HG03457 (cell line): ENCODE measurements around the gene WWOX.
"Not testable (repeated sequence)": the region's sequence is repeated elsewhere in the genome, so short reads cannot be mapped to it uniquely, and the experiment has no call there.

Experiments
- ATAC-seq: cut with Tn5 transposase; IDR thresholded peaks from one replicate; pipeline ENCODE4 v1.9.1; 2021; ENCODE audit warnings: moderate number of reproducible peaks; ENCODE audit not compliant: unreplicated experiment

The WWOX gene

DNA sequence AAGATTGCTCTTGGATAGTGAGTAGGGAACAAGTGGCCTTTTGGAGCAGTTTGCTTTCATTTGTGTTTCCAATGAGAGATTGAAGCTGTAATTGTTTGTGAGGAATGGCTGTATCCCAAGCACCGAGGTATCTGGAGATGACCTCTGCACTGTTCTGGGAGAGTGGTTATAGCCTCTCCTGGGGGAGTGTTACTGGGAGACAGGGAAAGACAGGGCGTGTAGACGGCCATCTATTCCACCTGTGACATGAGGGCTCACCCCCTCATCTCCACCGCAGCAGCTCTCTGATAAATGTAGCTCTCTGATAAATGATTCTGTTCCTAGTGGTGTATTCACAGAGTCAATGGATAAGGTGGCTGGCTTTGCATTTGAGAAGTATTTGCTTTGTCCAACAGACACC is 1107.4 kb downstream of the WWOX start:
- ATAC-seq: no peak

DNA sequence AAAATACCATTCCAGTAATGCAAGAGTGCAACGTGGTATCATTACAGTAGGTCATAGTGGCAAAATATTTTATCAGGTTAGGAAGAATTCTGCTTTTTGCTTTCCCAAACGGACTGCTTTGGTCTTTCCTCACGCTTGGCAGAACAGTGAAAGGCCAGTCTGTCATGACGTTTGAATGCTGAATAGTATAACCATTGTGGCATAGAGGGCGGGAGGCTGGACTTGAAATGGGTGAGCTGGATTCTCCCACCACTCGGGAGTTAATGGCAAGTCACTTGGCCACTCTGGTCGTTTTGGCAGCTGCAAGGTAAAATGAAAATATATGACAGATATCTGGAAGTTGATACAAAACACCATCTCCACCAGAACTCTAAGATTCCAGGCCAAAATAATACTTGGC is 1109.9 kb downstream of the WWOX start:
- ATAC-seq: no peak

DNA sequence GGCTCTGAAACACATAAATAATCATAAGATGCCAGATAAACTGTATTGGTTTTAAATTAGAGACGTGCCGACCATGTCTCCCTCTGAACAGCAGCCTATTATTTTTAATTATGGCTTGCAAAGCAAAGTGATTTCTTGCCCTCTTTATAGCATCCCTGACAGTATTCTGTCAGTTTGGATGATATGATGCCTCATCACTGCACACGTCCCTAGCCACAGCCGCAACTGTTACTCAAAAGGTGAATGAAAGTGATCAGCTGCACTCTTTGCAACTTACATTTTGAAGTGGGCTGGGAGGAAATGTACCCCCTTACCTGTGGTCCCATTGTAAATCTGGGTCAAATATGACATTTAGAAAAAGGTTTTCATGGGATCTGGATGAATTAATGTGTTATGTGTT is 1111.2 kb downstream of the WWOX start:
- no peak for ATAC-seq

DNA sequence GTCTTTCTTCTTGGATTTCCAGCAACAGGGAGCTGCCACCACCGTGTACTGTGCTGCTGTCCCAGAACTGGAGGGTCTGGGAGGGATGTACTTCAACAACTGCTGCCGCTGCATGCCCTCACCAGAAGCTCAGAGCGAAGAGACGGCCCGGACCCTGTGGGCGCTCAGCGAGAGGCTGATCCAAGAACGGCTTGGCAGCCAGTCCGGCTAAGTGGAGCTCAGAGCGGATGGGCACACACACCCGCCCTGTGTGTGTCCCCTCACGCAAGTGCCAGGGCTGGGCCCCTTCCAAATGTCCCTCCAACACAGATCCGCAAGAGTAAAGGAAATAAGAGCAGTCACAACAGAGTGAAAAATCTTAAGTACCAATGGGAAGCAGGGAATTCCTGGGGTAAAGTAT is 1112.1 kb downstream of the WWOX start:
- ATAC-seq: no peak

DNA sequence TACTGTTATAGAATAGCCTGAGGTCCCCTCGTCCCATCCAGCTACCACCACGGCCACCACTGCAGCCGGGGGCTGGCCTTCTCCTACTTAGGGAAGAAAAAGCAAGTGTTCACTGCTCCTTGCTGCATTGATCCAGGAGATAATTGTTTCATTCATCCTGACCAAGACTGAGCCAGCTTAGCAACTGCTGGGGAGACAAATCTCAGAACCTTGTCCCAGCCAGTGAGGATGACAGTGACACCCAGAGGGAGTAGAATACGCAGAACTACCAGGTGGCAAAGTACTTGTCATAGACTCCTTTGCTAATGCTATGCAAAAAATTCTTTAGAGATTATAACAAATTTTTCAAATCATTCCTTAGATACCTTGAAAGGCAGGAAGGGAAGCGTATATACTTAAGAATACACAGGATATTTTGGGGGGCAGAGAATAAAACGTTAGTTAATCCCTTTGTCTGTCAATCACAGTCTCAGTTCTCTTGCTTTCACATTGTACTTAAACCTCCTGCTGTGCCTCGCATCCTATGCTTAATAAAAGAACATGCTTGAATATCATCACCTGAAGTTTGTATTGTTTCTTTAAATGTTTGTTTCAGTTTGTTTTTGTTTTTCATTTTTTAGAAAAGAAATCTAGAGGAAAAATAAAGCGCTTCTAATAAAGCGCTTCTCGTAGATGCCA is 1112.8 kb downstream of the WWOX start:
- ATAC-seq: no peak

DNA sequence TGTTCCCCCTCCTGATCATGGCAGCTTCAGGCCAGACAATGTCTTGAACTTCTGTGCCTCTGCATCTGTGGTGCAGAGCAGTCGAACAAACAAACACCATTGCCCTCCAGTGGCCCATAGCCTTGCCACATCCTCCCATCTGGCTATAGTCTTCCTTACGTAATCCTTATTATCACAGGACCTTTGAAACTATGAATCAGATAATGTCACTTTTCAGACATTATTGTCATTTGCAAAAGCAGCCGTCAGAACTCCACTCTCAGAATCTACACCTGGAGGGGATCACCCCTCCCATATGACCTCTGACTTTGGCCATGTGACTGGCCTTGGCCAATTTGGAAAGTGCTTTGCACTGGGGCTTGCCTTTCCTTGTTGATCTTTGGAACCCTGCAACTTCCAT is 1113.8 kb downstream of the WWOX start:
- ATAC-seq: no peak

DNA sequence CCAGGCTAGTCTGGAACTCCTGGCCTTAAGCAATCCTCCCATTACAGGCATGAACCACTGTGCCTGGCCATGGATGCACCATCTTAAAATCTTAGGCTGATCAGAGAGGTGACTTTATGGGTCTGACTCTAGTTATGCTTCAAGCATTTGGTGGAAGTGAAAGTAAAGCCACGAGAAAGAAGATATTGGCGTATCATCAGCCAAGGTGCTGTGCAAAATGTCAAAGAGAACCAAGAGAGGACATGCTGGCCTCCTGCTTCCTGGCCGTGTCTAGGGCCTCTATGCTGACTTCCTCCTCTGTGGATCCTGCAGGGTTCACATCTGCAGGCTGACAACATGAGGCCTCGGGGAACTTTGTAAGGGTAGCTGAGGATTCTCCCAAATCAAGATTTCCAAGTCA is 1115.8 kb downstream of the WWOX start:
- no peak for ATAC-seq

DNA sequence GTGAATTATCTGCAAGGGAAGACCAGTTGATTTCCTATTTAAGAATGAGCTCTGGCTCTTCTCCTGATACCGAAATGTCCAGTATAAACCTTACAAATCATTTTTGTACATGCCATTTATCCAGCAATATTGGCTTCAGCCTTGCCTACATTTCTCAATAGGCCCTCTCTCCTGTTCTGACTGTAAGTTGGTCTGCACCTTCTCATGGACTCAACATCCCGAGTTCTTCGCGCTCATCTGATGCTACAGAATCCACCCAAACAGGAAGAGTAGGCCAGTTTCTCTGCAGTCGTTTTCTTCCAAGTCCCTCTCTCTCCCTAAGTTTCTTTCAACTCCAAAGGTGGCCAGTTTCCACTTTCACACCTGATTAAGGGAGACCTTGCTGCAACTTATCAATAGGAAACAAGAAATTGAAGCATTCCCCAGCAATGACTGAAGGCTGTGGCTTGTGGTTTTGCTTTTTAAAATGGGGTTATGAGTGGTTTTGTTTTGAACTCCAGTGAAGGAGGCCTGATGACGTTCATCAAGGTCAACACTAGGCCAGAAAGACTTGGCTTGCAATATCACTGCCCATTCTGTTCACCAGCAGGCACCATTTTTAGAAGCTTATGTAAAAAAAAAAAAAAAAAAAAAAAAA is 1118.0 kb downstream of the WWOX start:
- no peak for ATAC-seq

DNA sequence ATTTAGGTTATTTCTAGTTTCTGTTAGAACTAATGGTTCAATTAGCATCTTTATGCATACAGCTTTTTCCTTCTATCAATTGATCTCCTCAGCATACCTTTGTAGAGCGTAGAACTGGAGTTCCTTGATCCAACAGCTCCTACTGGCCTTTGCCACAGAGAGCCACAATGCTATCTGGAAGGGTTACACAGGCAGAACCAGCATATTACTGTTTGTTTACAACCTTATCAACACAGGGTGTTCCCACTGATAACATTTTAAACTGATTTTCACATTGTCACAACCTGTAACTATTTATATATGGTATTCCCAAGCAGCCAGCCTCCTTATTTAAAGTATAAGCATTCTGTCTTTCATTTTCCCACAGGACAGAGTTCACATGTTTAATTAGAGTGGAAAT is 1118.9 kb downstream of the WWOX start:
- ATAC-seq: no peak

DNA sequence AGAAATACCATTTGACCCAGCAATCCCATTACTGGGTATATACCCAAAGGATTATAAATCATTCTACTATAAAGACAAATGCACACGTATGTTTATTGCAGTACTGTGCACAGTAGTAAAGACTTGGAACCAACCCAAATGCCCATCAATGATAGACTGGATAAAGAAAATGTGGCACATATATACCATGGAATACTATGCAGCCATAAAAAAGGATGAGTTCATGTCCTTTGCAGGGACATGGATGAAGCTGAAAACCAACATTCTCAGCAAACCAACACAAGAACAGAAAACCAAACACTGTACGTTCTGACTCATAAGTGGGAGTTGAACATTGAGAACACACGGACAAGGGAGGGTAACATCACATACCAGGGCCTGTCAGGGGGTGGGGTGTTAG is 1126.5 kb downstream of the WWOX start:
- not testable (repeated sequence) for ATAC-seq

DNA sequence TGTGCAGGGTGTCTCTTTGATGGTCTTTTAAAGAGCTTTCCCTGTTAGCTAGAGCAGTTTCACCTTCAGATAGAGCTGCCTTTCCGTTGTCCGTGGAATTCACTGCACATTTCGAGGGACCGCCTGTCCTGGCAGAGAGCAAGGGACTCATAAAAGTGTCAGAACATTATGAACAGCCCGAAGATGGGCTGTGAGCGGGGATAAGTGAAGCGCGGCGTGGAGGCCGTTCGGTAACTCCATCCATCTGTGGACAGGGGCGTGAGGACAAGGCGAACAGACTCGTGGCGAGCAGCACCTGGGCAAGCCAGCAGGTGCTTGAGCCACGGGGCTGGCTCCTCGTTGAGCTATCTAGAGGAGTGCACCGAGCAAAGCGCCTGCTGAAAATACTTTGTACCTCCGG is 1129.9 kb downstream of the WWOX start:
- no peak for ATAC-seq

DNA sequence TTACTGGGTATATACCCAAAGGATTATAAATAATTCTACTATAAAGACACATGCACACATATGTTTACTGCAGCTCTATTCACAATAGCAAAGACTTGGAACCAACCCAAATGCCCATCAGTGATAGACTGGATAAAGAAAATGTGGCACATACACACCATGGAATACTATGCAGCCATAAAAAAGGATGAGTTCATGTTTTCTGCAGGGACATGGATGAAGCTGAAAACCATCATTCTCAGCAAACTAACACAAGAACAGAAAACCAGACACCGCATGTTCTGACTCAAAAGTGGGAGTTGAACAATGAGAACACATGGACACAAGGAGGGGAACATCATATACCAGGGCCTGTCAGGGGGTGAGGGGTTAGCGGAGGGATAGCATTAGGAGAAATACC is 1146.2 kb downstream of the WWOX start:
- not testable (repeated sequence) for ATAC-seq

DNA sequence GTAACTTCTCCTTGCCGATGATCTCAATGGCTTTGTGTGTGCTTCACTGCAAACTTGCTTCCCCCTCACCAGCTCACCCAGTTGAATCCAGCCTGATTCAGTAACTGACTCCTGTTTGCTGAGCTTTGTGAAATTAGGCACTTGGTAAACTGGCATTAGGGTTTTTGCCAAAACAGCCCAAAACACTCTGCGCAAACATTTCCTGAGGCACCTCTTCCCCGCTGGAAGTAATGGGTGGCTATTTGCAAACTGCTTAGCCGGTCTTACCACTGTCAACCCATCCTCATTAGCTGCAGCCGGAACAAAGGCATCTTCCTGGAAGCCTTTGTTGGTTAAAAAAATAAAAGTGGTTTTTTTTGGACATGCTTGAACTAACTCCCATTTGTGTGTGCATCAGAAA is 1147.9 kb downstream of the WWOX start:
- ATAC-seq: no peak

DNA sequence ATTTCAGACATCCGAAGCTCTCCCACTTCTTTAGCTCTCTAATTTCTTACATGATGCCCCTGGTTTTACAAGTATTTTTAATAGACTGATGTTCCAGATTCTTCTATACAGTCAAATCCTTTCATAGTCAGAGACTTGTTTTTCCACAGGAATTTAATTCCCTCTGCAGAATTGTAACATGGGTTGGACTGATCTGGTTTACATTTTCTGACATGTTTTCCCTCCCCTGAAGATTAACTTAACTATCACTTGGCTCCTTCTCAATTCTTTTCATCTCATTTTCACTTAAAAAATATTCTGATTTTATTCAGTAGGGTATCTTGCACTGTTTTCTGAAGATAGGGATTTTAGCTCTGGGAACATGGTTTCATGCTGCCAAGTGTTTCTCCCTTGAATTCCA is 1148.9 kb downstream of the WWOX start:
- ATAC-seq: no peak

DNA sequence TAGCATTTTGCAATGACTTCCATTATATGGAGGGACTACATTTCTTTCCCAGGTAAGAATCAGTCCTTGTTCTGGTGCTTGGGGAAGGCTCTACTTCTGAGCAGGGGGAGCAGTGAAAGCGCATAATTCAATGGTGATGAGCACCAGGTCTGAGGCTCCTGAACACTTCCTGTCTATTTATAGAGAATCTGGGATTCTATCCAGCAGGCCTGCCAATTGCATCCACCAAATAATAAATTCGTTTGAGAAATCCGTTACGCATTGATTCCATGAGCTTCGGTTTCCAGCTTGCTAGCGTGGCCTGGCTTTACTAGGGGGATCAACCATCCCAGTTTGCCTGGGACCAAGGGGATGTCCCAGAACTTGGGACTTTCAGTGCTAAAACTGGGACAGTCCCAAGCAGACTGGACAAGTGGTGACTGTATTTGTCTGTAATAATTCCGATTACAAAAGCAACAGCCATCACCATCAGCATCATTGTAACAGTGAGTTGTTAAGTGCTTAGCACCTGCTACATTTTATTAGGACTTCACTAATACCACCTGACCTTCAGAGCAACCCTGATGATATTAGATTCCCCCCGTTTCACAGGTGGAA is 1151.1 kb downstream of the WWOX start:
- ATAC-seq: no peak

DNA sequence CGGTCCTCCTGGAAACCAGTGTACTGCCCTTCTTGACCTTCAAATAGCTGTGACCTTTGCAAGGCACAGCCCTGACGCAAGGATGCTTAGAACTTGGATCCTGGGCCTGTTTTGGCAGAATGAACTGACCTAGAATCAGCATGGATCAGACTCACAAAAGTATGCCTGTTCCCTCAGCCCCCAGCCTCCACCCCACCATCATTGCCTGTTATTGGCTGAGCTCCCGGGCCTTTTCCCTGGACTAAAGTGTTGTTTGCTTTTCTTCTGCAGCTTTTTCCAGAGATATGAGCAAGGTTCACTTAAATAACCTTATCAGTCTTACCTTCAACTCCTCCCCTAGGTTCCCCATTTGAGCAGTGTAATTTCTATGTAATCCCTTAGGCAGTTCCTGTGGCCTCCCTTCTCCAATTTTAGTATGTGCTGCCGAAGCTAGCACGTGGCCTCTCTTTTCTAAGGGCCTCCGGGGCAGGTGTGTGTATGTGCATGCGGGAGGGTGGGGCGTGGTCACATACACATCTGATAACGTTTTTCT is 1153.7 kb downstream of the WWOX start:
- ATAC-seq: no peak

DNA sequence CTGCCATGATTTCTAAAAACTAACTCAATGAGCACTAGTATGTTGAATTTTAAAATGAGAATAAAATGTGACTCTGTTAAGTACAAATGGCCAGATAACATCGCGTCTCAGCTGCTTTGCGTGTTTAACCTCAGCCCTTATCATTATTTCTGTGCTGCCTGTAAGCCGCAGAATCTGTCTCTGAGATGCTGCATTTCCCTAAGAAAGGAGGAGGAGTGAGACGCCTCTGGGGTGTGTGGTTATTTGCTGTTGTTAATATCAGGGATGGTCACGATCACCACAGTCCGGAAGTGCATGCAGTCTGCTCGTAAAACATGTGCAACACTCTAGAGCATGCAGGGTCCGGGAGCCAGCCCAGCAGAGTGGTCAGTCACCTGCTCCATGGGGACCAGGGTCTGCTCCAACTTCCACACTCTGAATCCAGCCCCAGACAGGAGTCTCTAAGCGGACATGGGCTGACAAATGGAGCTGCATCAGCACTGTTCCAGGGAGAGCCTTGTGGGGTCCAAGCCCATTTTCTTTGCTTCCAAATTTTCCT is 1158.6 kb downstream of the WWOX start:
- no peak for ATAC-seq

DNA sequence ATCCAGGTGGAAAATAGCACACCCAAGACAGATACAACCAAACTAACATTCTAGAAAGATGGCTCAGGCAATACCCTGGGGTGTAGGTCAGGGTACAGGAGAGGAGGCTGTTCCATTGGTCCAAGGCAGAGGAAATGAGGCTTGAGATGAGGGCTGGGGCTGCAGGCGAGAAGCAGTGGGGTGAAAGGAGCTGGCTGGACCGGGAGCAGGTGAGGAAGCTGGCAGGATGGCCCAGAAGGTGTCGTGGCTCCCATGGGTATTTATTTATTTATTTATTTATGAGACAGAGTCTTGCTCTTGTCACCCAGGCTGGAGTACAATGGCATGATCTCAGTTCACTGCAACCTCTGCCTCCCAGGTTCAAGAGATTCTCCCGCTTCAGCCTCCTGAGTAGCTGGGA is 1161.4 kb downstream of the WWOX start:
- not testable (repeated sequence) for ATAC-seq

DNA sequence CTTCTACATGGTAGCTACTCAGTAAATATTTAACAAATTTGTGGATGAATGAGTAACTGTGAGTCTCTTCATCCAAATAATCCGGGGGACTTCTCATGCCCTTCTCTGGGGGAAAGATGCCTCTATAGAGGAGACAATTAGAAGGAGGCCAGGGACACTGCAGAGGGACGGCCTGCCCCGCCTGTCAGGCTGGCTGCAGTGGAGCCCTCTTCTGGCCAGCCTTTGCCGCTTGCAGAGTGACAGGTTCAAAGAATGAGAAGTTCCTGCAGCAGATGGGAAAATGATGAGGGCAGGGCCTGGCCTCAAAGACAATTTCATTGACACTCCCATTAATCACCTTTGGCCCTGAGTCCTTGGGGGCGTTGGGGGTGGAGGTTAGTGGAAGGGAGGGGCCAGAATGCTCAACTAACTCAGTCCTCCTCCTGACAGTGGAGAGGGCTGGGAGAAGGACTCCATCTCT is 1162.1 kb downstream of the WWOX start:
- ATAC-seq: no peak

DNA sequence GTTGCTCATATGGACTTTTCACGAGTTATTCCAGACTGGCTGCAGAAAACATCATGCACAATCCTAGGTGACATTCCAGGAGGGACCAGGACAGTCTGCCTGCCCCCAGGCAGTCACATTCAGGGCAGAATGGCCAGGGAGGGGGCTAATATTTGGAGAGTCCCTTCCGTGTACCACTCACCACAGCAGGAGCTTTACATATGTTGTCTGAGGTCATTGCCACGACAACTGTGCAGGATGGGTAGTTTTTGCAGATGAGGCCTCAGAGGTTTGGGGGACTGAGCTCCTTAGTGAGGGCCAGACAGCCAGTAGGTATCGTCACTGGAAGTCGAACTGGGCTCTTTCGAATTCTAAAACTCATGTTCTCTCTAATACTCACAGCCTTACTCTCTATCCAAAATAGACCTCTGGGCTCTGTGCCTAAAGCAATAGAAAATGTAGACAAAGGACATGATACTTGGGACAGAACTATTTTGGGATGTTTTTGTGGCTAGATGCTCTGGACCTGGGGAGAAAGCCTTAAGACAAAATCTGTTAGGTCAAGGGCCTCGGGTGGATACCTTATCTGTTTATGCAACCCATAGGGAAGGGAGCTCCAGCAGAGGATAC is 1162.6 kb downstream of the WWOX start:
- no peak for ATAC-seq
